GM12878 (cell line): ENCODE results near the gene CMBL. TPM values are rescaled to one million over a fixed set of nuclear protein-coding genes. Genes with fewer than 3 reads are reported as not detected.

ENCODE experiments used
- ATAC-seq: fragments of 200-7000 bp; cut with Tn5 transposase; 3 replicates; pipeline ENCODE4 v1.9.1; 2020; ENCODE audit warnings: mild to moderate bottlenecking, moderate library complexity
- BruUV-seq: library from RNA; stranded (reverse); fragments of 400-500 nt; replicated peaks from 2 replicates; lab custom pipeline; 2021; lab: Mats Ljungman, UMichigan
- CTCF ChIA-PET: fragments of 300-600 bp; sonication (Branson Sonifier 250); formaldehyde crosslinking; extraction: SDS; loops from one replicate; lab custom pipeline; 2021; ENCODE audit warnings: inconsistent platforms; lab: Yijun Ruan, JAX
- POLR2A ChIA-PET: fragments of 350-600 bp; formaldehyde crosslinking; extraction: SDS; loops from one replicate; lab custom pipeline; 2021; ENCODE audit warnings: inconsistent platforms; lab: Charles Lee
- RAD21 ChIA-PET: fragments of 300-600 bp; sonication (Branson Sonifier 250); formaldehyde crosslinking; loops from one replicate; lab custom pipeline; 2023; ENCODE audit warnings: antibody characterized with exemption; ENCODE audit not compliant: unreplicated experiment; lab: Charles Lee
- SMC1A ChIA-PET: fragments of 300-600 bp; sonication (Branson Sonifier 250); formaldehyde crosslinking; loops from one replicate; lab custom pipeline; 2023; ENCODE audit not compliant: unreplicated experiment, uncharacterized antibody; lab: Charles Lee
- DNase-seq: peaks from one replicate; pipeline ENCODE4 v3.0.0-alpha.2; 2011; ENCODE audit warnings: low read depth, low spot score
- FAIRE-seq: peaks from 3 replicates; lab custom pipeline; 2011; peaks lifted over from hg19 to GRCh38; lab: Jason Lieb, UNC
- H2AFZ ChIP-seq: 2 replicates; pipeline ENCODE4 v1.6.0; 2011; ENCODE audit warnings: low read depth, low read length, control low read depth; ENCODE audit not compliant: control insufficient read depth
- H3K27ac ChIP-seq: 2 replicates; pipeline ENCODE4 v1.5.1; 2011; ENCODE audit warnings: control low read depth; ENCODE audit not compliant: control insufficient read depth, insufficient read depth
- H3K27me3 ChIP-seq, 2 experiments: replicated peaks in 1 of 2; 2 replicates each; pipeline versions ENCODE4 v1.6.0 to v1.6.1; 2011; ENCODE audit warnings: low read length in 1 of 2; ENCODE audit not compliant: control insufficient read depth in 2 of 2, insufficient read depth in 2 of 2
- H3K36me3 ChIP-seq, 2 experiments: 2 replicates each; pipeline ENCODE4 v1.5.1; 2011; ENCODE audit warnings: low read length in 1 of 2; ENCODE audit not compliant: control insufficient read depth in 2 of 2, insufficient read depth in 2 of 2
- H3K4me1 ChIP-seq: 2 replicates; pipeline ENCODE4 v1.6.1; 2011; ENCODE audit warnings: mild to moderate bottlenecking, low read length, moderate library complexity, mixed read lengths; ENCODE audit not compliant: control insufficient read depth, insufficient read depth
- H3K4me2 ChIP-seq: 2 replicates; pipeline ENCODE4 v1.6.0; 2011; ENCODE audit warnings: control low read depth; ENCODE audit not compliant: control insufficient read depth, insufficient read depth
- H3K4me3 ChIP-seq: fragments of 200-600 bp; sonication (generic); 2 replicates; pipeline ENCODE4 v1.5.1; 2016
- H3K79me2 ChIP-seq: 2 replicates; pipeline ENCODE4 v1.6.0; 2011; ENCODE audit warnings: low read length; ENCODE audit not compliant: control insufficient read depth, insufficient read depth
- H3K9ac ChIP-seq: 2 replicates; pipeline ENCODE4 v1.8.0; 2011; ENCODE audit warnings: low read length, control low read depth, mixed read lengths; ENCODE audit not compliant: control insufficient read depth, insufficient read depth
- H3K9me3 ChIP-seq: replicated peaks from 3 replicates; pipeline ENCODE4 v1.5.1; 2011; ENCODE audit warnings: mild to moderate bottlenecking, low read length; ENCODE audit not compliant: control insufficient read depth, insufficient read depth
- H4K20me1 ChIP-seq: 2 replicates; pipeline ENCODE4 v1.6.0; 2011; ENCODE audit not compliant: control insufficient read depth, insufficient read depth
- EZH2 ChIP-seq: IDR thresholded peaks from 2 replicates; pipeline ENCODE4 v1.6.1; 2012; ENCODE audit warnings: low read depth, mild to moderate bottlenecking, control low read depth, inconsistent platforms, low read length, borderline replicate concordance; ENCODE audit not compliant: control insufficient read depth
- IRF4 ChIP-seq: IDR thresholded peaks from 2 replicates; pipeline ENCODE4 v1.6.1; 2011; ENCODE audit warnings: low read depth, low read length
- TARDBP ChIP-seq: IDR thresholded peaks from 2 replicates; pipeline ENCODE4 v1.6.1; 2016; ENCODE audit warnings: borderline replicate concordance
- WGBS: methylation state at CpG from one replicate; pipeline ENCODE4 v1.1.6; 2016; ENCODE audit warnings: low lambda C conversion rate; ENCODE audit not compliant: insufficient replicate concordance, insufficient coverage; ENCODE audit errors: missing lambda C conversion rate; 5-methylcytosine and 5-hydroxymethylcytosine counted together
- in situ Hi-C: fragments of 300-500 bp; cut with MboI; formaldehyde crosslinking; loops from 9 replicates; pipeline ENCODE4 v1.14.3; 2018; ENCODE audit warnings: mixed read lengths
- intact Hi-C: fragments of 100-400 bp; cut with micrococcal nuclease; formaldehyde crosslinking; loops from one replicate; pipeline ENCODE4 v1.14.2; 2022; ENCODE audit not compliant: unreplicated experiment
- polyA plus RNA-seq, 11 experiments: library from polyadenylated mRNA; depleted of rRNA in 4 of 11; unstranded in 6 of 11; stranded (reverse) in 5 of 11; fragments of >200 nt; fragmentation: Nextera tagmentation in 4 of 11; fragmentation: Illumina TruSeq in 1 of 11; extraction: Ambion mirVana in 4 of 11; extraction: Trizol in 1 of 11; gene quantifications; 1 replicate in 1 of 11; 2 replicates in 10 of 11; pipeline versions ENCODE4 v1.2.1 to v1.2.3, GENCODE V29; 2011 to 2016; ENCODE audit warnings: inconsistent platforms in 2 of 11, missing spikeins in 2 of 11, low read depth in 1 of 11
- total RNA-seq, 4 experiments: library from RNA; depleted of rRNA in 3 of 4; stranded (reverse); fragments of >200 nt in 3 of 4; fragmentation: Illumina TruSeq in 1 of 4; extraction: Trizol in 1 of 4; gene quantifications; 2 replicates each; pipeline versions ENCODE4 v1.2.1 to v1.2.3, GENCODE V29; 2013 to 2021
- TF ChIP-seq, protein P1 (sequence below): fragments of 150-350 bp; IDR thresholded peaks from 2 replicates; pipeline ENCODE4 v1.6.1; 2016; ENCODE audit warnings: low read depth, low read length
- TF ChIP-seq, protein P2 (sequence below): IDR thresholded peaks from 2 replicates; pipeline ENCODE4 v1.6.1; 2011; ENCODE audit warnings: mild to moderate bottlenecking, low read depth, low read length, moderate library complexity; ENCODE audit not compliant: insufficient replicate concordance
- TF ChIP-seq, protein P3 (sequence below): fragments of 450-650 bp; IDR thresholded peaks from 2 replicates; pipeline ENCODE4 v1.6.1; 2016; ENCODE audit warnings: mild to moderate bottlenecking

The CMBL gene
- total and polyA plus RNA-seq, 10 of the 15 experiments (the other 5 are each of a cell fraction or from before 2014, with no cell fraction given), result 1.8 to 15.6 (median 7.5) TPM

DNA sequence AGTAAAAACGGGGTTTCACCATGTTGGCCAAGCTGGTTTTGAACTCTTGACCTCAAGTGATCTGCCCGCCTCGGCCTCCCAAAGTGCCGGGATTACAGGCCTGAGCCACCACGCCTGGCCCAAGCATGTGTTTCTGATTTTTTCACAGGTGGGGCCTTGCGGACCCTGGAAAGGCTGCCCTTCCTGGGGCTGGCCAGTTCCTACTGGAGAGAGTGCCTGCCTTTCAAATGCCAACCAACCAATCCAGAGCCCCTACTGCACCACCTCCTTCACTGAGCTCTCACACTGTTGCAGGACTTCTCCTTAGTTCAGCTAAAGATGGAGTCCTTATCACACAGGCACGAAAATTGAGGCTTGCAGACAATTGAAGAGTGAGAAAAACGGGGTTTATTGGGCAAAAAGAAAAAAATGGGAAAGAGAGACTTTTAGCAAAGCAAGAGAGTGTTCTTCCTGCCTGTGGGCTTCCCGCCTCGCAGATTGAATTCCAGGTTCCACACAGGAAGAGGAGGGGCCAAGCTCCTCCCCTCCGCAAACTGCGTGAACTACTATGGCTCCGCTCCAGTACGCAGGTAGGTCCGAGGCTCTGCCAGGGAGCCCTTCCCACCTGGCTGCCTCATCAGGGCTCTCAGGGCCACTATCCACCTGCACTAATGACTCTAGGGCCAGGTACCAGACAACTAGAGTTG lies 8.3 kb upstream of the CMBL start:
- H3K4me1 ChIP-seq, result no peaks in the 10 kb centered on the region
- no peaks in the 10 kb centered on the region for H3K79me2 ChIP-seq
- H3K27ac ChIP-seq, result no peak overlapping the region
- ChIA-PET SMC1A (no interaction called here), POLR2A (no interaction called here), RAD21 (interaction anchor here (0.5 kb wide), 1 partner anchor 10 kb away, joined by 3 read pairs; no protein-coding TSS in a partner anchor), CTCF (no interaction called here)
- no peaks in the 10 kb centered on the region for H4K20me1 ChIP-seq
- TF ChIP-seq, protein P1, sequence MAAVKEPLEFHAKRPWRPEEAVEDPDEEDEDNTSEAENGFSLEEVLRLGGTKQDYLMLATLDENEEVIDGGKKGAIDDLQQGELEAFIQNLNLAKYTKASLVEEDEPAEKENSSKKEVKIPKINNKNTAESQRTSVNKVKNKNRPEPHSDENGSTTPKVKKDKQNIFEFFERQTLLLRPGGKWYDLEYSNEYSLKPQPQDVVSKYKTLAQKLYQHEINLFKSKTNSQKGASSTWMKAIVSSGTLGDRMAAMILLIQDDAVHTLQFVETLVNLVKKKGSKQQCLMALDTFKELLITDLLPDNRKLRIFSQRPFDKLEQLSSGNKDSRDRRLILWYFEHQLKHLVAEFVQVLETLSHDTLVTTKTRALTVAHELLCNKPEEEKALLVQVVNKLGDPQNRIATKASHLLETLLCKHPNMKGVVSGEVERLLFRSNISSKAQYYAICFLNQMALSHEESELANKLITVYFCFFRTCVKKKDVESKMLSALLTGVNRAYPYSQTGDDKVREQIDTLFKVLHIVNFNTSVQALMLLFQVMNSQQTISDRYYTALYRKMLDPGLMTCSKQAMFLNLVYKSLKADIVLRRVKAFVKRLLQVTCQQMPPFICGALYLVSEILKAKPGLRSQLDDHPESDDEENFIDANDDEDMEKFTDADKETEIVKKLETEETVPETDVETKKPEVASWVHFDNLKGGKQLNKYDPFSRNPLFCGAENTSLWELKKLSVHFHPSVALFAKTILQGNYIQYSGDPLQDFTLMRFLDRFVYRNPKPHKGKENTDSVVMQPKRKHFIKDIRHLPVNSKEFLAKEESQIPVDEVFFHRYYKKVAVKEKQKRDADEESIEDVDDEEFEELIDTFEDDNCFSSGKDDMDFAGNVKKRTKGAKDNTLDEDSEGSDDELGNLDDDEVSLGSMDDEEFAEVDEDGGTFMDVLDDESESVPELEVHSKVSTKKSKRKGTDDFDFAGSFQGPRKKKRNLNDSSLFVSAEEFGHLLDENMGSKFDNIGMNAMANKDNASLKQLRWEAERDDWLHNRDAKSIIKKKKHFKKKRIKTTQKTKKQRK, result no peak
- TF ChIP-seq TARDBP (no peak), EZH2 (no peak), IRF4 (no peak)
- TF ChIP-seq, protein P2, sequence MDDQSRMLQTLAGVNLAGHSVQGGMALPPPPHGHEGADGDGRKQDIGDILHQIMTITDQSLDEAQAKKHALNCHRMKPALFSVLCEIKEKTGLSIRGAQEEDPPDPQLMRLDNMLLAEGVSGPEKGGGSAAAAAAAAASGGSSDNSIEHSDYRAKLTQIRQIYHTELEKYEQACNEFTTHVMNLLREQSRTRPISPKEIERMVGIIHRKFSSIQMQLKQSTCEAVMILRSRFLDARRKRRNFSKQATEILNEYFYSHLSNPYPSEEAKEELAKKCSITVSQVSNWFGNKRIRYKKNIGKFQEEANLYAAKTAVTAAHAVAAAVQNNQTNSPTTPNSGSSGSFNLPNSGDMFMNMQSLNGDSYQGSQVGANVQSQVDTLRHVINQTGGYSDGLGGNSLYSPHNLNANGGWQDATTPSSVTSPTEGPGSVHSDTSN, result peak; percentile 24
- TF ChIP-seq, protein P3, sequence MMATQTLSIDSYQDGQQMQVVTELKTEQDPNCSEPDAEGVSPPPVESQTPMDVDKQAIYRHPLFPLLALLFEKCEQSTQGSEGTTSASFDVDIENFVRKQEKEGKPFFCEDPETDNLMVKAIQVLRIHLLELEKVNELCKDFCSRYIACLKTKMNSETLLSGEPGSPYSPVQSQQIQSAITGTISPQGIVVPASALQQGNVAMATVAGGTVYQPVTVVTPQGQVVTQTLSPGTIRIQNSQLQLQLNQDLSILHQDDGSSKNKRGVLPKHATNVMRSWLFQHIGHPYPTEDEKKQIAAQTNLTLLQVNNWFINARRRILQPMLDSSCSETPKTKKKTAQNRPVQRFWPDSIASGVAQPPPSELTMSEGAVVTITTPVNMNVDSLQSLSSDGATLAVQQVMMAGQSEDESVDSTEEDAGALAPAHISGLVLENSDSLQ, result peak; percentile 51; the same call in 1 of the 2 replicates
- BruUV-seq, result no TSS peak
- DNase-seq, result no peak
- FAIRE-seq, result no peak
- WGBS, result 85% methylated on average over 15 of the region's 15 CpGs
- no peaks in the 10 kb centered on the region for H3K27me3 ChIP-seq
- no peak overlapping the region for H3K4me2 ChIP-seq
- no peaks in the 10 kb centered on the region; the same call in 2 of the 3 replicates for H3K9me3 ChIP-seq
- H2AFZ ChIP-seq, result no peak overlapping the region
- in situ Hi-C loops (no loop called here), intact Hi-C loops (no loop called here)
- H3K36me3 ChIP-seq, result no peaks in the 10 kb centered on the region
- H3K9ac ChIP-seq, result no peak overlapping the region
- ATAC-seq, result no peak
- no peak overlapping the region for H3K4me3 ChIP-seq
